A549 (cell line): ENCODE data around the gene PPL. TPM values are rescaled to one million over a fixed set of nuclear protein-coding genes. Genes with fewer than 3 reads are reported as not detected.

ENCODE experiments used
- ATAC-seq, 2 experiments: fragments of 200-7000 bp in 1 of 2; fragments of >200 bp in 1 of 2; cut with Nextera tagmentation in 1 of 2; cut with Tn5 transposase in 1 of 2; 3 replicates each; pipeline versions ENCODE4 v1.8.0 to v1.9.1; 2018 to 2020; ENCODE audit warnings: mild to moderate bottlenecking in 1 of 2, moderate library complexity in 1 of 2
- CTCF ChIA-PET: fragments of 300-600 bp; sonication (Branson Sonifier 250); formaldehyde crosslinking; extraction: SDS; loops from one replicate; lab custom pipeline; 2021; ENCODE audit warnings: antibody characterized with exemption, inconsistent platforms; lab: Yijun Ruan, JAX
- POLR2A ChIA-PET: fragments of 350-600 bp; formaldehyde crosslinking; extraction: SDS; loops from one replicate; lab custom pipeline; 2021; ENCODE audit warnings: antibody characterized with exemption, inconsistent platforms; lab: Yijun Ruan, JAX
- DNase-seq, 2 experiments: peaks; one replicate each; pipeline versions ENCODE4 v3.0.0 to v3.0.0-alpha.2; 2011 to 2016; ENCODE audit warnings: low read depth in 1 of 2, low spot score in 1 of 2
- FAIRE-seq: peaks from 2 replicates; lab custom pipeline; 2011; peaks lifted over from hg19 to GRCh38; lab: Jason Lieb, UNC
- H3K27ac ChIP-seq, 2 experiments: fragments of >200 bp; sonication (Bioruptor Twin); formaldehyde crosslinking; 3 replicates each; pipeline ENCODE4 v1.5.1; 2016 to 2017
- H3K4me1 ChIP-seq: fragments of >200 bp; sonication (Bioruptor Twin); formaldehyde crosslinking; 3 replicates; pipeline ENCODE4 v1.6.1; 2016
- H3K4me2 ChIP-seq: fragments of >200 bp; sonication (Bioruptor Twin); formaldehyde crosslinking; 3 replicates; pipeline ENCODE4 v1.6.1; 2016
- H3K4me3 ChIP-seq: fragments of >200 bp; sonication (Bioruptor Twin); formaldehyde crosslinking; 3 replicates; pipeline ENCODE4 v1.5.1; 2016
- H3K9me3 ChIP-seq: fragments of >200 bp; sonication (Bioruptor Twin); formaldehyde crosslinking; 3 replicates; pipeline ENCODE4 v1.6.1; 2016
- CBX8 ChIP-seq: fragments of 200-600 bp; sonication (generic); IDR thresholded peaks from 2 replicates; pipeline ENCODE4 v1.6.1; 2016
- CEBPB ChIP-seq, 2 experiments: fragments of >200 bp in 1 of 2; sonication (Bioruptor Twin) in 1 of 2; formaldehyde crosslinking in 1 of 2; IDR thresholded peaks; 2 replicates each; pipeline ENCODE4 v1.6.1; 2012 to 2016
- CHD2 ChIP-seq: fragments of 150-350 bp; IDR thresholded peaks from 2 replicates; pipeline ENCODE4 v1.6.1; 2014; ENCODE audit warnings: low read length; ENCODE audit not compliant: partially characterized antibody
- CHD4 ChIP-seq: fragments of 200-600 bp; sonication (generic); IDR thresholded peaks from 2 replicates; pipeline ENCODE4 v1.6.1; 2016; ENCODE audit warnings: antibody characterized with exemption, mild to moderate bottlenecking, borderline replicate concordance
- E2F6 ChIP-seq: IDR thresholded peaks from 2 replicates; pipeline ENCODE4 v1.6.1; 2012; ENCODE audit warnings: low read depth, borderline replicate concordance
- EHF ChIP-seq: fragments of 250-450 bp; sonication (Bioruptor Pico); IDR thresholded peaks from 2 replicates; pipeline ENCODE4 v1.5.0; 2020; ENCODE audit warnings: mild to moderate bottlenecking
- EHMT2 ChIP-seq: fragments of 200-600 bp; sonication (generic); IDR thresholded peaks from 2 replicates; pipeline ENCODE4 v1.6.1; 2016; ENCODE audit warnings: antibody characterized with exemption, low read depth, mild to moderate bottlenecking, moderate library complexity
- ELK1 ChIP-seq: fragments of 150-350 bp; IDR thresholded peaks from 2 replicates; pipeline ENCODE4 v1.6.1; 2014; ENCODE audit warnings: low read depth, mild to moderate bottlenecking, low read length
- ESRRA ChIP-seq: fragments of 150-350 bp; IDR thresholded peaks from 2 replicates; pipeline ENCODE4 v1.6.1; 2014; ENCODE audit warnings: mild to moderate bottlenecking, low read length, borderline replicate concordance
- FOSL2 ChIP-seq, 2 experiments: fragments of 450-650 bp in 1 of 2; fragments of >200 bp in 1 of 2; sonication (Bioruptor Twin) in 1 of 2; formaldehyde crosslinking; IDR thresholded peaks; 2 replicates each; pipeline versions ENCODE4 v1.5.0 to v1.6.1; 2016 to 2020; ENCODE audit warnings: mild to moderate bottlenecking in 1 of 2, moderate library complexity in 1 of 2
- GATA3 ChIP-seq: IDR thresholded peaks from 2 replicates; pipeline ENCODE4 v1.6.1; 2012; ENCODE audit warnings: borderline replicate concordance
- KDM5A ChIP-seq: fragments of 200-600 bp; sonication (generic); IDR thresholded peaks from 2 replicates; pipeline ENCODE4 v1.6.1; 2016; ENCODE audit warnings: antibody characterized with exemption, mild to moderate bottlenecking
- MAFK ChIP-seq: fragments of 450-650 bp; IDR thresholded peaks from 2 replicates; pipeline ENCODE4 v1.6.1; 2014; ENCODE audit not compliant: partially characterized antibody
- NFE2L2 ChIP-seq: fragments of 150-350 bp; conservative IDR thresholded peaks from 2 replicates; pipeline ENCODE4 v1.6.1; 2014; ENCODE audit warnings: low read length
- NR3C1 ChIP-seq: fragments of >200 bp; sonication (Bioruptor Twin); formaldehyde crosslinking; IDR thresholded peaks from 3 replicates; pipeline ENCODE4 v1.6.1; 2017
- POLR2A ChIP-seq: IDR thresholded peaks from 2 replicates; pipeline ENCODE4 v1.6.1; 2012; ENCODE audit warnings: mild to moderate bottlenecking, low read length
- POLR2AphosphoS2 ChIP-seq: conservative IDR thresholded peaks from 2 replicates; pipeline ENCODE4 v1.6.1; 2012; ENCODE audit warnings: low read length, improper control_type of control experiment, inconsistent platforms
- RAD21 ChIP-seq, 2 experiments: fragments of >200 bp in 1 of 2; sonication (Bioruptor Twin) in 1 of 2; formaldehyde crosslinking in 1 of 2; IDR thresholded peaks in 1 of 2; conservative IDR thresholded peaks in 1 of 2; 2 replicates in 1 of 2; 3 replicates in 1 of 2; pipeline ENCODE4 v1.6.1; 2012 to 2018; ENCODE audit warnings: inconsistent platforms in 1 of 2
- RCOR1 ChIP-seq: fragments of 150-350 bp; IDR thresholded peaks from 2 replicates; pipeline ENCODE4 v1.6.1; 2014; ENCODE audit warnings: antibody characterized with exemption, low read length, low read depth
- SREBF2 ChIP-seq: fragments of 450-650 bp; IDR thresholded peaks from 2 replicates; pipeline ENCODE4 v1.6.1; 2014; ENCODE audit warnings: mild to moderate bottlenecking, moderate library complexity
- TP53 ChIP-seq: fragments of 250-450 bp; sonication (Bioruptor Pico); IDR thresholded peaks from 2 replicates; pipeline ENCODE4 v1.5.0; 2021; ENCODE audit warnings: mild to moderate bottlenecking, moderate library complexity
- ZC3H11A ChIP-seq: fragments of 450-650 bp; IDR thresholded peaks from 2 replicates; pipeline ENCODE4 v1.6.1; 2014; ENCODE audit warnings: antibody characterized with exemption, mild to moderate bottlenecking
- ZFP36 ChIP-seq: fragments of 450-650 bp; IDR thresholded peaks from 2 replicates; pipeline ENCODE4 v1.6.1; 2014; ENCODE audit warnings: borderline replicate concordance; ENCODE audit not compliant: partially characterized antibody
- ZNF302 ChIP-seq: fragments of 250-450 bp; sonication (Bioruptor Pico); IDR thresholded peaks from 2 replicates; pipeline ENCODE4 v1.9.0; 2021; ENCODE audit warnings: inconsistent platforms, mild to moderate bottlenecking, moderate library complexity
- WGBS: methylation state at CpG from one replicate; pipeline ENCODE4 v1.1.6; 2017; ENCODE audit errors: missing lambda C conversion rate; 5-methylcytosine and 5-hydroxymethylcytosine counted together
- polyA plus RNA-seq, 4 experiments: library from polyadenylated mRNA; depleted of rRNA in 3 of 4; stranded (reverse); fragments of >200 nt; fragmentation: RNase III in 1 of 4; extraction: RNeasy Plus Mini Kit Qiagen cat#74134 plus additional on column Dnase treatment in 1 of 4; gene quantifications; 2 replicates in 3 of 4; 3 replicates in 1 of 4; pipeline ENCODE4 v1.2.3, GENCODE V29; 2011 to 2017

PPL gene
- polyA plus RNA-seq, 2 of the 4 experiments (the other 2 are of a cell fraction) = 1.8 to 2.6 TPM

DNA sequence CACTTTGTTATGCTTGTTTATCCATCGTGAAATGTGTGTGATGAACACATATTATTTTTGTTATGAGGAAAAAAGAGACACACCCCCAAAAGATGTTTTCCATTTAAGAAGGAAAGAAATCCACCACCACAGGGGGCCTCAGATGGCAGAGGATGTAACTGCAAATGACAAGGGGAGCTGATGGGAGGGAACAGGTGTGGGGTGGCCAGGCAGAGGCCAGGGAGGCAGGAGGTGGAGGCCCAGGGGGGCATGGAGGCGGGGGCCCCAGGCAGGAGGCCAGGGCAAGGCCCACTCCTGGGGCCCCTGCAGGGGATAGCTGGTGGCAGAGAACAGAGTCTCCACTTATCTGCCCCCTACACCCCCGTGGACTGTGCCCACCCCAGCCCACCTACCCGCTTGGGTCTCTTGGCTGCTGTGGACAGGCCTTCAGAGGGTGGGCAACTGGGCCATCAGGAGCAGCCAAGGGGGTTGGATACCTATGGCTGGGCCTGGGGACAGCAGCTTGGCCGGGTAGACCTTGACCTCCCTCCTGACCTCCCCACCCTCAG, 28.0 kb downstream of the PPL start:
- ATAC-seq (no peak), FAIRE-seq (no peak), DNase-seq (no peak)
- no peak overlapping the region for H3K4me3 ChIP-seq
- TF ChIP-seq E2F6 (no peak), ZFP36 (no peak), EHF (CRISPR knock-in tag) (no peak), FOSL2 (IDR thresholded peaks at IDR 0.05) (no peak), FOSL2 (CRISPR knock-in tag; IDR thresholded peaks at IDR 0.05) (no peak), ZNF302 (CRISPR knock-in tag) (no peak), ESRRA (no peak), CEBPB (IDR thresholded peaks at IDR 0.05) (no peak), RAD21 (conservative IDR thresholded peaks at IDR 0.05 in 1 of 2, IDR thresholded peaks at IDR 0.05 in 1 of 2) (no peak), ZC3H11A (no peak), POLR2AphosphoS2 (no peak), SREBF2 (no peak), CHD4 (no peak), TP53 (no peak), GATA3 (no peak), NR3C1 (no peak), CBX8 (no peak)
- no peaks in the 10 kb centered on the region for H3K9me3 ChIP-seq
- H3K4me2 ChIP-seq = no peak overlapping the region
- POLR2A ChIA-PET = no interaction called here
- CTCF ChIA-PET = interaction anchor here (0.7 to 1.0 kb wide), 2 partner anchors 9 to 27 kb away, joined by 3 to 4 read pairs; no protein-coding TSS in a partner anchor
- 74% methylated on average over 5 of the region's 5 CpGs for WGBS
- no peaks in the 10 kb centered on the region for H3K4me1 ChIP-seq
- no peak overlapping the region for H3K27ac ChIP-seq

DNA sequence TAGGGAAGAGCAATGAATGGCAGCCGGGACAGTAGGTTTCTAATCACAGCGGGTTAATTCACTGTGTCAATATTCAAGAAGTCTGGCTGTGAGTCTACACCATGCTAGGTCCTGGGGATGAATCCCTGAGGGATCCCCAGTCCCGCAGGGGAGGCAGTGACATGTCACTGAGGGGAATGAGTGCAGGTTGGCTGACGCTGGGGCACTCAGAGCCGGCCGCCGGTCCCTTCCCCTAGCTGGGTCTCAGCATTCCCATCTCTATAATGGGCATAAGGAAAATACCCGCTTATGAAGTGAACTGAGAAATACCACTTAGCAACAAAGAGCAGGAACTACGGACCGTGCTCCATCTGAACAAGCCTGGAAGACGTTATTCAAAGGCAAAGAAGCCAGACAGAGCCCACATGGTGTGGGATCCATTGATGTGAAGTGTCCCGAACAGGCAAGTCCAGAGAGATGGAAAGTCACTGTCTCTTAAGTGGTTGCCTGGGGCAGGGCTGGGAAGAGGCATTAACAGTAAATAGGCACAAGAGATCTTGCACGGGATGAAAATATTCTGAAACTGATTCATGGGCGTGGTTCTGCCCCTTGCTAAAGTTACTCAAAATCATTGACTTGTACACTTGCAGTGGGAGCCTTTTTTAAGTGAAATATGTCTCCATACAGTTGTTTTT, 31.9 kb downstream of the PPL start:
- H3K4me1 ChIP-seq = no peaks in the 10 kb centered on the region
- POLR2A ChIA-PET = no interaction called here
- H3K4me3 ChIP-seq = no peak overlapping the region
- no peak overlapping the region for H3K4me2 ChIP-seq
- TF ChIP-seq NFE2L2 = no peak
- FAIRE-seq (no peak), DNase-seq (no peak), ATAC-seq (no peak)
- no peaks in the 10 kb centered on the region for H3K9me3 ChIP-seq
- H3K27ac ChIP-seq = no peak overlapping the region
- 76% methylated on average over 14 of the region's 14 CpGs for WGBS
- CTCF ChIA-PET = interaction anchor here (2.4 kb wide), 1 partner anchor 31 kb away, joined by 7 read pairs; the partner anchor contains the start of gene PPL

GRCh38 chr16:4904108-4904941, 32.6 kb downstream of the PPL start:
- ChIA-PET CTCF (no interaction called here), POLR2A (no interaction called here)

More at GRCh38 chr16:4904108-4904941, 32.6 kb downstream of the PPL start:
- no peak for FAIRE-seq
- no peaks in the 10 kb centered on the region for H3K4me1 ChIP-seq
- H3K4me3 ChIP-seq = no peak overlapping the region
- no peaks in the 10 kb centered on the region for H3K9me3 ChIP-seq
- no peak for DNase-seq
- no peak overlapping the region for H3K4me2 ChIP-seq
- 74% methylated on average over 16 of the region's 16 CpGs for WGBS
- no peak overlapping the region for H3K27ac ChIP-seq
- TF ChIP-seq ELK1 (no peak), SREBF2 (no peak), KDM5A (no peak), CHD2 (no peak), MAFK (no peak), CHD4 (no peak), RCOR1 (no peak), ESRRA (no peak), EHMT2 (no peak), POLR2A (no peak), NR3C1 (no peak)
- no peak; a peak in 1 of 6 replicates for ATAC-seq
